Measurements from ENCODE around the gene IFNL1.

DNA sequence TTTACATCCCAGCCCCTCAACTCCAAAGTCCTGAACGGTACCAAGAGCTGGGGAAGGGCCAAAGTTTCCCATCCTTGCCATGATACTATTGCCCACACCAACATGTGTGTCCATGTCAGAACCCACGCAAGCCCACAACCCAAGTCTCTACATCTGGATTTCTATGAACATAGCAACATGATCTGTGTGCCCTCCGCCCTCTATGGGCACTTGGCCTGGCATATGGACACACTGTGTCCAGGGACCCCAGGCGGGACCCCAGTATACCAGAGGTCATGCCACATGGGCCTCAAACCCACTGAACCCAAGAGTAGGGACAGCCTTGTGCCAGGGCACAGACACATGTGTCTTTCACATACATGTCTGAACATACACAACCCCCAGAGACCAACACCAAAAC lies 22.5 kb downstream of the IFNL1 start:
- TF ChIP-seq, protein P1, sequence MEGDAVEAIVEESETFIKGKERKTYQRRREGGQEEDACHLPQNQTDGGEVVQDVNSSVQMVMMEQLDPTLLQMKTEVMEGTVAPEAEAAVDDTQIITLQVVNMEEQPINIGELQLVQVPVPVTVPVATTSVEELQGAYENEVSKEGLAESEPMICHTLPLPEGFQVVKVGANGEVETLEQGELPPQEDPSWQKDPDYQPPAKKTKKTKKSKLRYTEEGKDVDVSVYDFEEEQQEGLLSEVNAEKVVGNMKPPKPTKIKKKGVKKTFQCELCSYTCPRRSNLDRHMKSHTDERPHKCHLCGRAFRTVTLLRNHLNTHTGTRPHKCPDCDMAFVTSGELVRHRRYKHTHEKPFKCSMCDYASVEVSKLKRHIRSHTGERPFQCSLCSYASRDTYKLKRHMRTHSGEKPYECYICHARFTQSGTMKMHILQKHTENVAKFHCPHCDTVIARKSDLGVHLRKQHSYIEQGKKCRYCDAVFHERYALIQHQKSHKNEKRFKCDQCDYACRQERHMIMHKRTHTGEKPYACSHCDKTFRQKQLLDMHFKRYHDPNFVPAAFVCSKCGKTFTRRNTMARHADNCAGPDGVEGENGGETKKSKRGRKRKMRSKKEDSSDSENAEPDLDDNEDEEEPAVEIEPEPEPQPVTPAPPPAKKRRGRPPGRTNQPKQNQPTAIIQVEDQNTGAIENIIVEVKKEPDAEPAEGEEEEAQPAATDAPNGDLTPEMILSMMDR (IDR thresholded peaks at IDR 0.05) = no peak
- no peak for TF ChIP-seq POLR2A (IDR thresholded peaks at IDR 0.05)

Measured in uterus (tissue), 2 donors.